ENCODE data around the gene POLD3.

The POLD3 gene

GRCh38 chr11:74669211-74670160 lies 77.1 kb downstream of the POLD3 start:
- H3K4me3 Mint-ChIP-seq: no peak overlapping the region
- H3K27ac Mint-ChIP-seq: no peak overlapping the region
- DNase-seq (no peak), ATAC-seq (no peak)
- H3K4me1 Mint-ChIP-seq: no peaks in the 10 kb centered on the region
- H3K36me3 Mint-ChIP-seq (ENCODE audit: low read depth): peaks cover 3% of the 10 kb centered on the region
- H3K27me3 Mint-ChIP-seq: no peaks in the 10 kb centered on the region
- H3K9me3 Mint-ChIP-seq: no peaks in the 10 kb centered on the region

- ATAC-seq: no peak
- H3K27me3 Mint-ChIP-seq: no peaks in the 10 kb centered on the region
- H3K4me1 Mint-ChIP-seq: no peaks in the 10 kb centered on the region
- no peak for DNase-seq
- H3K27ac Mint-ChIP-seq: no peak overlapping the region
- no peaks in the 10 kb centered on the region for H3K9me3 Mint-ChIP-seq
- no peak overlapping the region for H3K4me3 Mint-ChIP-seq
- H3K36me3 Mint-ChIP-seq (ENCODE audit: low read depth): peaks cover 3% of the 10 kb centered on the region
Measured at GRCh38 chr11:74670171-74670570, 77.8 kb downstream of the POLD3 start.

- no peaks in the 10 kb centered on the region for H3K4me1 Mint-ChIP-seq
- H3K27ac Mint-ChIP-seq: no peak overlapping the region
- H3K36me3 Mint-ChIP-seq (ENCODE audit: low read depth): peaks cover 3% of the 10 kb centered on the region
- H3K9me3 Mint-ChIP-seq: no peaks in the 10 kb centered on the region
- ATAC-seq: no peak
- DNase-seq: no peak
- H3K4me3 Mint-ChIP-seq: no peak overlapping the region
- no peaks in the 10 kb centered on the region for H3K27me3 Mint-ChIP-seq
Measured at GRCh38 chr11:74671520-74672196, 79.3 kb downstream of the POLD3 start.

- Mint-ChIP-seq H3K27me3 (no peaks in the 10 kb centered on the region), H3K36me3 (ENCODE audit: low read depth) (peaks cover 3% of the 10 kb centered on the region), H3K4me1 (no peaks in the 10 kb centered on the region), H3K4me3 (no peak overlapping the region), H3K27ac (no peak overlapping the region), H3K9me3 (no peaks in the 10 kb centered on the region)
- DNase-seq (no peak), ATAC-seq (no peak)
Measured at GRCh38 chr11:74672332-74672955, 80.1 kb downstream of the POLD3 start.

- Mint-ChIP-seq H3K27ac (no peak overlapping the region), H3K9me3 (no peaks in the 10 kb centered on the region), H3K4me1 (no peaks in the 10 kb centered on the region), H3K36me3 (ENCODE audit: low read depth) (peaks cover 3% of the 10 kb centered on the region), H3K27me3 (no peaks in the 10 kb centered on the region), H3K4me3 (no peak overlapping the region)
- ATAC-seq (no peak), DNase-seq (no peak)
Measured at GRCh38 chr11:74672956-74673692, 80.7 kb downstream of the POLD3 start.

GRCh38 chr11:74673693-74674360 lies 81.4 kb downstream of the POLD3 start:
- Mint-ChIP-seq H3K4me3 (no peak overlapping the region), H3K27ac (no peak overlapping the region), H3K4me1 (no peaks in the 10 kb centered on the region), H3K9me3 (no peaks in the 10 kb centered on the region), H3K27me3 (no peaks in the 10 kb centered on the region), H3K36me3 (ENCODE audit: low read depth) (no peaks in the 10 kb centered on the region)
- ATAC-seq (no peak), DNase-seq (no peak)

GRCh38 chr11:74675761-74676160 lies 83.4 kb downstream of the POLD3 start:
- Mint-ChIP-seq H3K9me3 (no peaks in the 10 kb centered on the region), H3K36me3 (ENCODE audit: low read depth) (no peaks in the 10 kb centered on the region), H3K4me3 (no peak overlapping the region), H3K27me3 (peaks cover 3% of the 10 kb centered on the region), H3K27ac (no peak overlapping the region), H3K4me1 (no peaks in the 10 kb centered on the region)
- DNase-seq (no peak), ATAC-seq (no peak)

- Mint-ChIP-seq H3K4me1 (no peaks in the 10 kb centered on the region), H3K4me3 (no peak overlapping the region), H3K36me3 (ENCODE audit: low read depth) (no peaks in the 10 kb centered on the region), H3K27ac (no peak overlapping the region), H3K9me3 (no peaks in the 10 kb centered on the region), H3K27me3 (peaks cover 6% of the 10 kb centered on the region)
- DNase-seq (no peak), ATAC-seq (no peak)
Measured at GRCh38 chr11:74676596-74676995, 84.2 kb downstream of the POLD3 start.

- no peak overlapping the region for H3K27ac Mint-ChIP-seq
- no peak overlapping the region for H3K4me3 Mint-ChIP-seq
- DNase-seq (no peak), ATAC-seq (no peak)
- H3K27me3 Mint-ChIP-seq: peaks cover 7% of the 10 kb centered on the region
- H3K9me3 Mint-ChIP-seq: no peaks in the 10 kb centered on the region
- no peaks in the 10 kb centered on the region for H3K36me3 Mint-ChIP-seq (ENCODE audit: low read depth)
- H3K4me1 Mint-ChIP-seq: no peaks in the 10 kb centered on the region
Measured at GRCh38 chr11:74677131-74677530, 84.7 kb downstream of the POLD3 start.

- ATAC-seq (no peak), DNase-seq (no peak)
- H3K27ac Mint-ChIP-seq: no peak overlapping the region
- no peaks in the 10 kb centered on the region for H3K9me3 Mint-ChIP-seq
- no peaks in the 10 kb centered on the region for H3K4me1 Mint-ChIP-seq
- no peaks in the 10 kb centered on the region for H3K36me3 Mint-ChIP-seq (ENCODE audit: low read depth)
- H3K27me3 Mint-ChIP-seq: peaks cover 15% of the 10 kb centered on the region
- no peak overlapping the region for H3K4me3 Mint-ChIP-seq
Measured at GRCh38 chr11:74678041-74678440, 85.7 kb downstream of the POLD3 start.

- peaks cover 18% of the 10 kb centered on the region for H3K27me3 Mint-ChIP-seq
- H3K36me3 Mint-ChIP-seq (ENCODE audit: low read depth): no peaks in the 10 kb centered on the region
- no peak overlapping the region for H3K4me3 Mint-ChIP-seq
- H3K4me1 Mint-ChIP-seq: no peaks in the 10 kb centered on the region
- no peak for ATAC-seq
- no peak overlapping the region for H3K27ac Mint-ChIP-seq
- no peaks in the 10 kb centered on the region for H3K9me3 Mint-ChIP-seq
- no peak for DNase-seq
Measured at GRCh38 chr11:74678591-74679512, 86.5 kb downstream of the POLD3 start.

GRCh38 chr11:74679513-74679865 lies 87.1 kb downstream of the POLD3 start:
- H3K4me1 Mint-ChIP-seq: no peaks in the 10 kb centered on the region
- no peak overlapping the region for H3K4me3 Mint-ChIP-seq
- no peak for DNase-seq
- ATAC-seq: no peak
- peaks cover 23% of the 10 kb centered on the region for H3K27me3 Mint-ChIP-seq
- no peaks in the 10 kb centered on the region for H3K9me3 Mint-ChIP-seq
- no peaks in the 10 kb centered on the region for H3K36me3 Mint-ChIP-seq (ENCODE audit: low read depth)
- no peak overlapping the region for H3K27ac Mint-ChIP-seq

GRCh38 chr11:74680035-74680671 lies 87.8 kb downstream of the POLD3 start:
- Mint-ChIP-seq H3K4me1 (no peaks in the 10 kb centered on the region), H3K27ac (no peak overlapping the region), H3K4me3 (no peak overlapping the region), H3K9me3 (no peaks in the 10 kb centered on the region), H3K36me3 (ENCODE audit: low read depth) (no peaks in the 10 kb centered on the region), H3K27me3 (peaks cover 29% of the 10 kb centered on the region)
- DNase-seq (no peak), ATAC-seq (no peak)

All from activated naive CD8-positive, alpha-beta T cell treated with anti-CD3 and anti-CD28 coated beads, Interleukin-2, amount 50 U/mL, for 24 hours (primary cell).